Activated CD4-positive, CD25-positive, alpha-beta regulatory T cell treated with anti-CD3 and anti-CD28 coated beads, Interleukin-2, amount 50 U/mL, for 16 hours (primary cell): Measurements from ENCODE around the gene H6PD.

ENCODE experiments used
- DNase-seq: peaks from one replicate; pipeline ENCODE4 v3.0.0-alpha.2; 2020; ENCODE audit warnings: low read depth, low spot score

The H6PD gene

GRCh38 chr1:9256332-9256731 lies 21.8 kb downstream of the H6PD start:
- no peak for DNase-seq

GRCh38 chr1:9257851-9258250 lies 23.3 kb downstream of the H6PD start:
- DNase-seq: no peak

GRCh38 chr1:9258629-9259028 lies 24.1 kb downstream of the H6PD start:
- no peak for DNase-seq

GRCh38 chr1:9260059-9260766 lies 25.6 kb downstream of the H6PD start:
- no peak for DNase-seq

GRCh38 chr1:9261496-9261895 lies 26.9 kb downstream of the H6PD start:
- DNase-seq: no peak

DNA sequence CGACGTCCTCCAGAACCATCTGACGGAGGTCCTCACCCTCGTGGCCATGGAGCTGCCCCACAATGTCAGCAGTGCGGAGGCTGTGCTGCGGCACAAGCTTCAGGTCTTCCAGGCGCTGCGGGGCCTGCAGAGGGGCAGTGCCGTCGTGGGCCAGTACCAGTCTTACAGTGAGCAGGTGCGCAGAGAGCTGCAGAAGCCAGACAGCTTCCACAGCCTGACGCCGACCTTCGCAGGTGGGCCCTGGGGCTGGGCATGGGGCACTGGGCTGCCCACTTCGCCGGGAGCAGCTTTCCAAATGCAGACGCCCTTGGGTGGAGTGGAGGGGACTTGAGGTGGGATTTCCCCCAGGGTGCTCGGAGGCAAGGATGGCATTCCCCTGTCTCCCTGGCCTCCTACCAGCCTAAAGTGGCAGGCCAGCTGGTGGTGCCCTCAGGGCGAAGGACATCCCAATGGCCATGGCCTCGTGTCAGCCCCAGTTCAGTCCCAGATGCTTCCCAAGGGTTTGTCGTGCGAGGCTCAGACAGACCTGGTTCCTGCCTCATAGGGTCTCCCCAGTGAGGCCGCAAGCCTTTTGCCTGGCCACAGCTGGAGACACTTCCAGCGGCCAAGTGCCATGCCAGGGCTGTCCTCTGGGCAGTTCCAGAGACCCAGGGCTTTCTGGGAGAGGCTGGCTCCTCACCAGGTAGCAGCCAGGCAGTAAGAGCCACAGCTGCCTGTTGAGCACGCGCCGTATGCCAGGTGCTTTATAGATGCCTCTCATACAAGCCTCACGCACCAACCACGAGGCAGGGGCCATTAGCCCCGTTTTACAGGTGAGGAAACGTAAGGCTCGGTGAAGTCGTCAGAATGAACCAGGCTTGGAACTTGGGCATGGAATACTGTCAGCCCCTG lies 27.8 kb downstream of the H6PD start:
- no peak for DNase-seq

DNA sequence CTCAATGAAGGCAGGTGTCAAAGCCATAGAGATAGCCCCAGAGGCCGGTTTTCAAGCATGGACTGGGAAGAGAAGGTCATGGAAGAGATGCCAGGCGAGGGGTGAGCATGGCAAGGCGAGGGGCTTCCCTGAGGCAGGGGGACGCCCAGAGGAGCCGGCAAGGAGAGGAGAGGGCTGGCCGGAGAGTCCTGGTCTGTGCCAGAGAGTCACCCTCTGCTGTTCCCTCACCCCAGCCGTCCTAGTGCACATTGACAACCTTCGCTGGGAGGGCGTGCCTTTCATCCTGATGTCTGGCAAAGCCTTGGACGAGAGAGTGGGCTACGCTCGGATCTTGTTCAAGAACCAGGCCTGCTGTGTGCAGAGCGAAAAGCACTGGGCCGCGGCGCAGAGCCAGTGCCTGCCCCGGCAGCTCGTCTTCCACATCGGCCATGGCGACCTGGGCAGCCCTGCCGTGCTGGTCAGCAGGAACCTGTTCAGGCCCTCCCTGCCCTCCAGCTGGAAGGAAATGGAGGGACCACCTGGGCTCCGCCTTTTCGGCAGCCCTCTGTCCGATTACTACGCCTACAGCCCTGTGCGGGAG lies 28.8 kb downstream of the H6PD start:
- DNase-seq: no peak

GRCh38 chr1:9263984-9264872 lies 29.7 kb downstream of the H6PD start:
- no peak for DNase-seq

DNA sequence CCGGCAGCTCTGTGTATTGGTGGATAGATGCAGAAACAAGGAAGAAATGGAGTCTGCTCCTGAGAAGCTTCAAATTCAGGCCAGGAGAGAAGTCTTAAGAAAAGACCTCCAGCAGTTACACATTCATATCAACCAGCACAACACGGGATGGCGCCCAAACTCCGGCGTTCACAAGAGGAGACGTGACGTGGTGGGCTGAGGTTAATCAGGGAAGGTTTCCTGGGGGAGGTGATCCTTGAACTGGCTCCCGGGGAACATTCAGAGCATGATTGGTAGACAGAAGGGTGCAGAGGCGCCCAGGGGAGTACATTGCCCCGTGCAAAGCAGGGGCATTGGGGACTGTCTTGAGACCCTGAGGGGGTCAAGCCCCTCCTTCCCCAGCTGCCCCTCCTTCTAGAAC lies 30.5 kb downstream of the H6PD start:
- no peak for DNase-seq

DNA sequence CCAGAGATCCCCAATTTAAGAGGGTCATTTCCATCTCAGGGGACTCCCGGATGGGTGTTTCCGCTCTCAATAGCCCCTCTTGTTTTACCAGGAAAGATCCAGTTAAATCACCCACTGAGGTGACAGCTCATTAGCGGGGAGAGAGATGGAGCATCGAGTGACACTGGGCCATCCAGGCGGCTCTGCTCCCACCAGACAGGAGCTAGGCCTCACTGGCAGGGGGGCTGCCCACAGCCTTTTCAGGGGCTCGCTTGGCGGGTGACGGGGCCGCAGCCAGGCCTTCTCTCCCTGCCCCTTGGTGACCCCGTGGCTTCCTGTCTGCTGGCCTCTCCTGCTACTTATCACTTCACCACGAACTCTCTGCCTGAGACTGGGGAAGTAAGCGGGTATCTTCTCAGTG lies 31.4 kb downstream of the H6PD start:
- no peak for DNase-seq

- no peak for DNase-seq
These were observed 32.7 kb downstream of the H6PD start for GRCh38 chr1:9267352-9267686.

DNA sequence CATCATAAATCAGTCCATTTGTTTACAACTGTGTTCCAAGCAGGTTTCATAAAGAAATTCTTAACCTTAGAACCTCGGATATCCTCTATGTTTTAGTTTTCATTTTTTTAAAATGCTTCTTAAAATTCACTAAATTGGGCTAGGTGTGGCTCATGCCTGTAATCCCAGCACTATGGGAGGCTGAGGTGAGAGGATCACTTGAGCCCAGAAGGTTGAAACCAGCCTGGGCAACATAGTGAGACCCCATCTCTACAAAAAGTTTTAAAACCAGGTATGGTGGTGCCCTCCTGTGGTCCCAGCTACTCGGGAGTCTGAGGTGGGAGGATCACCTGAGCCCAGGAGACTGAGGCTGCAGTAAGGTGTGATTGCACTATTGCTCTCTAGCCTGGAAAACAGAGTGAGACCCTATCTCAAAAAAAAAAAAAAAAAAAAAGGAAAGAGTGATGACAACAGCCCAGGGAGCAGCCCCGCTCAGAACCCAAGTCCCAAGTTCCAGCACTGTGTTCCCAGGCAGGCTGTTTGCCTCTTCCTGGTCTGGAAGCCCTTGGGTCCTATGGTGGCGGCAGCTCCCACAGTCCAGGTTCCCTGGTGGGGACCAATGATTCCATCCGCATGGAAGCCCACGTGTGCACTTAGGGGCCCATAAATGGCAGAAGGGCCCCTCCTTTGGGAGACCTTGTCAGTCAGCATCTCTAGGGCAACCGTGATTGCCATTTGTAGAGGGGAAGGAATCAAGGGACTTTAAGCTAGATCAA lies 33.4 kb downstream of the H6PD start:
- DNase-seq: no peak

DNA sequence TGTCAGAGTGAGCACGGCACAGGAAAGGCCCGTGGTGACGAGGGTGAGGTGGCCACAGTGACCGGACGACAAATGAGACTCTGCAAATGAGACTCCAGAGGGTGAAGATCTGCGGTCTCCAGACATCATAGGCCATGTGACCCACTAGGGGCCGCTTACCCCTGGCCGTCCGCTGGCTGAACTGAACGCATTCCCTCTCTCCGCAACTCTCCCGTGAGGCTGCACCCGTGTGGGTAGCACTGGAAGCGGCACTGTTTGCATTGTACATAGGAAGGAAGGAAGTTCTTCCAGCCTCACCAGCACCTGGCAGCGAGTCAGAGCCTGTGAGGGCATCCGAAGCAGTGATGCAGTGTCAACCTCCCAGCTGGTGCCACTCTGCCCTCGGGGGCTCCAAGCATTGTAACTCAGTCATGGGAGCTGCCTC lies 34.5 kb downstream of the H6PD start:
- DNase-seq: no peak

GRCh38 chr1:9269721-9270120 lies 35.1 kb downstream of the H6PD start:
- no peak for DNase-seq

DNA sequence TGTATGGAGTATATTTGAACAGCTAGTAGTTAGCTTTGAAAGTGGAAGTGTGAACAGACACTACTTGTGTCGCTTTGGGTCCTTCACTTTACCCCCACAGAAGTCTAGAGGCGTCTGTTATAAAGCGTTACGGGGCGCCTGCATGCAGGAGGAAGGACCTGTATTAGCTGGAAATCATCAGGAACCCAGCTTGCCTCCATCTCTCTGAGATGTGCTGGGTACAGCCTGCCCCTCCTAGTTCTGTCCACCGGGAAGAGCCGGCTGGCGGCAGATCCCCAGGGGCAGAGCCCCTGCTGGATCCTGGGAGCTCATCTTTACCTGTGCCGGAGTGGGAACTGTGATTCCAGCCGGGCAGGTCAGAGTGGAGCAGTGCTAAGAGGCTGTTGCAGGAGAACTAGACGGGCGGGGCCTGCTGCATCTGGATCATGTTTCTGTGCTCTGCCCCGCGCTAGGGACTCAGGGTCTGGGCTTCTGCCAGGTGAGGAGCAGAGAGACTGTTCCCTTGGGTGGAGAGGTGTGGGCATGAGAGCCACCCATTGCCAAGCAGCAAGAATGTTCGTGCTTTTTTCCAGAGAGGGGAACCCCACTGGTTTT lies 35.8 kb downstream of the H6PD start:
- no peak for DNase-seq

GRCh38 chr1:9271283-9271682 lies 36.7 kb downstream of the H6PD start:
- DNase-seq: no peak

GRCh38 chr1:9271861-9272595 lies 37.5 kb downstream of the H6PD start:
- no peak for DNase-seq

GRCh38 chr1:9273177-9273576 lies 38.6 kb downstream of the H6PD start:
- DNase-seq: no peak

DNA sequence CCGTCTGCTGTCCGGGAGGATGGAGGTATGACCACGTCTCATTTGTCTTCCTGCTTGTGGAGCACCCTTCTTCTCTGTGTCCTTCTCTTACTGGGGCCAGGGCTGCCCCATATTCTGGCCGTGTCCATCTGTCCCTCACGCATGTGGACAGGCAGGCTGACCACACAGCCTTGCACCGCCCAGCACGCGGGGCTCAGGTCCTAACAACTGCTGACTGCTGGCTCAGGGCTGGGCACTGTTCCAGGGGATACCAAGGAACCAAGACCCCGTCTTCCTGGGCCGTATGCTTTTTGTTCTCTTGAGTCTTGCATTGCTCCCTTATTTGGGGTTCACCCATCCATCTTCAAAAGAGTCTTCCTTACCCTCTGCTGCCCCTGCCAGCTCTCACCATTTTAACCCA lies 40.6 kb downstream of the H6PD start:
- no peak for DNase-seq

GRCh38 chr1:9275567-9276034 lies 41.0 kb downstream of the H6PD start:
- DNase-seq: peak; percentile 61
